GM23338 (cell line): ENCODE measurements around the gene ROBO1. TPM values are rescaled to one million over a fixed set of nuclear protein-coding genes. Genes with fewer than 3 reads are reported as not detected.

ENCODE experiments used
- ATAC-seq: fragments of 200-7000 bp; cut with Tn5 transposase; 3 replicates; pipeline ENCODE4 v1.9.1; 2020
- DNase-seq: peaks from one replicate; pipeline ENCODE4 v3.0.0-alpha.2; 2015; ENCODE audit warnings: low spot score
- H2AFZ ChIP-seq: fragments of 200-600 bp; sonication (generic); 2 replicates; pipeline ENCODE4 v1.8.0; 2016; ENCODE audit warnings: antibody characterized with exemption, mild to moderate bottlenecking, moderate library complexity
- H3F3A ChIP-seq: fragments of 200-600 bp; sonication (generic); replicated peaks from 2 replicates; pipeline ENCODE4 v1.8.0; 2017; ENCODE audit warnings: antibody characterized with exemption, mixed run types, low read depth
- H3K27ac ChIP-seq: fragments of 200-600 bp; sonication (generic); 2 replicates; pipeline ENCODE4 v1.6.1; 2016; ENCODE audit warnings: low read depth
- H3K27me3 ChIP-seq: fragments of 200-600 bp; sonication (generic); 2 replicates; pipeline ENCODE4 v1.8.0; 2016; ENCODE audit warnings: mild to moderate bottlenecking, mixed run types, moderate library complexity; ENCODE audit not compliant: insufficient read depth
- H3K36me3 ChIP-seq: fragments of 200-600 bp; sonication (generic); 2 replicates; pipeline ENCODE4 v1.8.0; 2016; ENCODE audit warnings: mild to moderate bottlenecking; ENCODE audit not compliant: insufficient read depth
- H3K4me1 ChIP-seq: fragments of 200-600 bp; sonication (generic); 2 replicates; pipeline ENCODE4 v1.8.0; 2016; ENCODE audit warnings: mild to moderate bottlenecking, moderate library complexity; ENCODE audit not compliant: insufficient read depth
- H3K4me2 ChIP-seq: fragments of 200-600 bp; sonication (generic); 2 replicates; pipeline ENCODE4 v1.7.1; 2017; ENCODE audit warnings: mixed run types
- H3K4me3 ChIP-seq: fragments of 200-600 bp; sonication (generic); 2 replicates; pipeline ENCODE4 v1.6.1; 2016; ENCODE audit warnings: mixed run types
- H3K79me2 ChIP-seq: fragments of 200-600 bp; sonication (generic); replicated peaks from 2 replicates; pipeline ENCODE4 v1.8.0; 2017; ENCODE audit warnings: mild to moderate bottlenecking; ENCODE audit not compliant: insufficient read depth
- H3K9me2 ChIP-seq: fragments of 200-600 bp; sonication (generic); 2 replicates; pipeline ENCODE4 v1.8.0; 2017; ENCODE audit not compliant: insufficient read depth
- H4K20me1 ChIP-seq: fragments of 200-600 bp; sonication (generic); replicated peaks from 2 replicates; pipeline ENCODE4 v1.8.0; 2017; ENCODE audit warnings: mild to moderate bottlenecking; ENCODE audit not compliant: insufficient read depth
- H3K27ac Mint-ChIP-seq: 2 replicates; pipeline ENCODE4 v1.8.0; 2020; ENCODE audit warnings: inconsistent platforms, mild to moderate bottlenecking, moderate library complexity, mixed read lengths
- H3K27me3 Mint-ChIP-seq: 3 replicates; pipeline ENCODE4 v1.8.0; 2022; ENCODE audit warnings: low read depth, mild to moderate bottlenecking, moderate library complexity, mixed read lengths, inconsistent platforms; ENCODE audit not compliant: insufficient read depth, poor library complexity
- H3K36me3 Mint-ChIP-seq: 3 replicates; pipeline ENCODE4 v1.8.0; 2021; ENCODE audit warnings: low read depth, mild to moderate bottlenecking, inconsistent platforms, moderate library complexity, mixed read lengths
- H3K4me1 Mint-ChIP-seq: 3 replicates; pipeline ENCODE4 v1.8.0; 2020; ENCODE audit warnings: mild to moderate bottlenecking, inconsistent platforms, mixed read lengths
- H3K4me3 Mint-ChIP-seq: 3 replicates; pipeline ENCODE4 v1.8.0; 2021; ENCODE audit warnings: moderate library complexity, mild to moderate bottlenecking, inconsistent platforms, mixed read lengths
- H3K9me3 Mint-ChIP-seq: 3 replicates; pipeline ENCODE4 v1.8.0; 2020; ENCODE audit warnings: moderate library complexity, mild to moderate bottlenecking, inconsistent platforms, mixed read lengths
- CREB1 ChIP-seq: fragments of 250-450 bp; sonication (Bioruptor Pico); IDR thresholded peaks from 2 replicates; pipeline ENCODE4 v1.5.0; 2020; ENCODE audit warnings: low read depth, mild to moderate bottlenecking, moderate library complexity
- CTCF ChIP-seq, 2 experiments: fragments of 200-600 bp in 1 of 2; sonication (generic) in 1 of 2; conservative IDR thresholded peaks; 2 replicates each; pipeline versions ENCODE4 v1.5.1 to v1.6.1; 2016 to 2017; ENCODE audit warnings: antibody characterized with exemption in 2 of 2, low read depth in 2 of 2, mild to moderate bottlenecking in 2 of 2, moderate library complexity in 1 of 2
- ETS1 ChIP-seq: IDR thresholded peaks from 2 replicates; pipeline ENCODE4 v1.6.1; 2016; ENCODE audit warnings: antibody characterized with exemption
- EZH2 ChIP-seq: fragments of 200-600 bp; sonication (generic); IDR thresholded peaks from one replicate; pipeline ENCODE4 v1.8.0; 2017; ENCODE audit warnings: antibody characterized with exemption, mild to moderate bottlenecking, low read depth; ENCODE audit not compliant: unreplicated experiment
- EZH2phosphoT487 ChIP-seq: fragments of 200-600 bp; sonication (generic); IDR thresholded peaks from one replicate; pipeline ENCODE4 v1.8.1; 2018; ENCODE audit warnings: antibody characterized with exemption; ENCODE audit not compliant: unreplicated experiment
- JUNB ChIP-seq: IDR thresholded peaks from one replicate; pipeline ENCODE4 v1.6.1; 2016; ENCODE audit warnings: antibody characterized with exemption; ENCODE audit not compliant: unreplicated experiment
- NANOG ChIP-seq: IDR thresholded peaks from 2 replicates; pipeline ENCODE4 v1.6.1; 2016; ENCODE audit warnings: antibody characterized with exemption, borderline replicate concordance
- POLR2AphosphoS5 ChIP-seq: IDR thresholded peaks from 2 replicates; pipeline ENCODE4 v1.6.1; 2016; ENCODE audit warnings: antibody characterized with exemption, low read depth
- REST ChIP-seq: IDR thresholded peaks from one replicate; pipeline ENCODE4 v1.6.1; 2018; ENCODE audit warnings: antibody characterized with exemption; ENCODE audit not compliant: unreplicated experiment
- STAT1 ChIP-seq: IDR thresholded peaks from one replicate; pipeline ENCODE4 v1.6.1; 2016; ENCODE audit warnings: antibody characterized with exemption; ENCODE audit not compliant: unreplicated experiment
- ZNF331 ChIP-seq: fragments of 250-450 bp; sonication (Bioruptor Pico); IDR thresholded peaks from 2 replicates; pipeline ENCODE4 v1.5.0; 2020; ENCODE audit warnings: low read depth, mild to moderate bottlenecking, moderate library complexity
- ZNF462 ChIP-seq: fragments of 250-450 bp; sonication (Bioruptor Pico); IDR thresholded peaks from 2 replicates; pipeline ENCODE4 v1.5.0; 2020; ENCODE audit warnings: mild to moderate bottlenecking, moderate library complexity
- polyA plus RNA-seq: library from polyadenylated mRNA; unstranded; fragments of >200 nt; fragmentation: Nextera tagmentation; extraction: Ambion mirVana; gene quantifications from 2 replicates; pipeline ENCODE4 v1.2.1, GENCODE V29; 2016
- total RNA-seq: library from RNA; depleted of rRNA; stranded (reverse); fragments of >200 nt; shearing (Covaris generic); gene quantifications from 2 replicates; pipeline ENCODE4 v1.2.3, GENCODE V29; 2014

The ROBO1 gene
- total and polyA plus RNA-seq, 2 experiments from 2014 or later, result 19.2 to 78.3 TPM

DNA sequence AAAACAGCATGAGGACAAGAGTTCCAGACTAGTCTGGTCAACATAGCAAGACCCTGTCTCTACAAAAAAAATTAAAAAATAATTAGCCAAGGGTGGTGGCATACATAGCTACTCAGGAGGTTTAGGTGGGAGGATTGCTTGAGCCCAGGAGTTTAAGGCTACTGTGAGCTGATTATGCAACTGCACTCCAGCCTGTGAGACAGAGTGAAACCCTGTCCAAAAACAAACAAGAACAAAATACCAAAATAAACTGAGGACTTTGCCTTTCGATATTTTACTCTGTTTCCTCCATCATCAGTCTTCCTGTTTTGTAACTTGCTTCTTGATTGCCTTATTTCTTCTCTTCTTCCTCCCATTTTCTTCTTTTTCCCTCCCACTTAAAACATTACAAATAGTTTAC is 504.4 kb downstream of the ROBO1 start (continued):
- no peak for TF ChIP-seq STAT1
- no peak for TF ChIP-seq ETS1

DNA sequence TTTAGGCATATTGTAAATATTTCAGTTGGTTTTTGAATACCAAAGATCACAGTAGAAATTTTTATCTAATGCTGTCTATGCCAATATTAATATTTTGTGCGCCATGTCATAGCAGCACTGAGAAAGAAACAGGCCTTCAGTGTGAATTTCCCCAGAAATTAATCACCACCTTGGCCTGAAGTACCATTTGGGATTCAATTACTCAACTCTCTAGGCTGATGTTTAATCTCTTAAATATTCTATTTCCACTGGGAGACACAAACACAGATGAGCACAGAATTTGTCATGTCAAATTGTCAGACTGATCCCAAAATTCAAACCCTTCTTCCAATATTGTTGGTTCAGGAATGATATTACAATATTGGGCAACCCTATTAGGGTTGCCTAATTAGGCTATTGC is 509.3 kb downstream of the ROBO1 start:
- H3K27me3 Mint-ChIP-seq, result no peaks in the 10 kb centered on the region
- Histone ChIP-seq H3K4me2 (no peak overlapping the region), H3K36me3 (no peaks in the 10 kb centered on the region), H4K20me1 (no peaks in the 10 kb centered on the region), H3K4me1 (no peaks in the 10 kb centered on the region), H3K79me2 (no peaks in the 10 kb centered on the region), H3K9me2 (0 out of 2 replicates have a peak, but pooled peaks cover 6% of the 10 kb centered on the region), H3K27ac (no peak overlapping the region), H2AFZ (no peak overlapping the region), H3F3A (no peaks in the 10 kb centered on the region), H3K4me3 (no peak overlapping the region), H3K27me3 (no peaks in the 10 kb centered on the region)
- no peaks in the 10 kb centered on the region for H3K9me3 Mint-ChIP-seq
- no peak overlapping the region for H3K27ac Mint-ChIP-seq
- H3K4me1 Mint-ChIP-seq, result no peaks in the 10 kb centered on the region
- no peak for DNase-seq
- ATAC-seq, result no peak
- H3K36me3 Mint-ChIP-seq, result no peaks in the 10 kb centered on the region
- no peak overlapping the region for H3K4me3 Mint-ChIP-seq
- no peak for TF ChIP-seq STAT1
- TF ChIP-seq EZH2, result no peak
- TF ChIP-seq JUNB, result no peak
- no peak for TF ChIP-seq ZNF462
- no peak for TF ChIP-seq ZNF331 (CRISPR knock-in tag)
- TF ChIP-seq CREB1 (CRISPR knock-in tag), result no peak
- no peak for TF ChIP-seq EZH2phosphoT487
- no peak for TF ChIP-seq POLR2AphosphoS5
- TF ChIP-seq CTCF (conservative IDR thresholded peaks at IDR 0.05; ENCODE audit: low read depth in 2 of 2), result no peak
- TF ChIP-seq NANOG, result no peak
- no peak for TF ChIP-seq ETS1
- TF ChIP-seq REST, result no peak
